SW480 (cell line): Measurements from ENCODE around the gene MTCL1.

Experiments
- DNase-seq: peaks from one replicate; pipeline ENCODE4 v3.0.0-alpha.2; 2016; ENCODE audit warnings: low spot score

MTCL1 gene

GRCh38 chr18:8811115-8811514 lies 105.8 kb downstream of the MTCL1 start:
- no peak for DNase-seq

GRCh38 chr18:8812631-8813030 lies 107.3 kb downstream of the MTCL1 start:
- no peak for DNase-seq

- no peak for DNase-seq
These were observed 108.3 kb downstream of the MTCL1 start for GRCh38 chr18:8813611-8814010.

- no peak for DNase-seq
These were observed 108.8 kb downstream of the MTCL1 start for GRCh38 chr18:8814206-8814605.

GRCh38 chr18:8816220-8816619 lies 110.9 kb downstream of the MTCL1 start:
- DNase-seq = no peak

GRCh38 chr18:8816816-8817215 lies 111.5 kb downstream of the MTCL1 start:
- no peak for DNase-seq

GRCh38 chr18:8818982-8819381 lies 113.6 kb downstream of the MTCL1 start:
- no peak for DNase-seq

GRCh38 chr18:8820396-8821082 lies 115.2 kb downstream of the MTCL1 start:
- no peak for DNase-seq

- peak; percentile 77 for DNase-seq
These were observed 115.7 kb downstream of the MTCL1 start for GRCh38 chr18:8821083-8821465.

- DNase-seq = no peak
These were observed 116.2 kb downstream of the MTCL1 start for GRCh38 chr18:8821531-8821930.

GRCh38 chr18:8822643-8823042 lies 117.3 kb downstream of the MTCL1 start:
- no peak for DNase-seq

GRCh38 chr18:8823530-8823929 lies 118.2 kb downstream of the MTCL1 start:
- DNase-seq = no peak

GRCh38 chr18:8824846-8825245 lies 119.5 kb downstream of the MTCL1 start:
- DNase-seq = no peak

GRCh38 chr18:8825273-8825672 lies 119.9 kb downstream of the MTCL1 start:
- DNase-seq = no peak

GRCh38 chr18:8825729-8826375 lies 120.5 kb downstream of the MTCL1 start:
- no peak for DNase-seq

GRCh38 chr18:8826514-8826913 lies 121.2 kb downstream of the MTCL1 start:
- no peak for DNase-seq

GRCh38 chr18:8826971-8827370 lies 121.6 kb downstream of the MTCL1 start:
- DNase-seq = no peak

GRCh38 chr18:8828300-8828699 lies 122.9 kb downstream of the MTCL1 start:
- DNase-seq = no peak

GRCh38 chr18:8828798-8829197 lies 123.4 kb downstream of the MTCL1 start:
- DNase-seq = no peak

- DNase-seq = no peak
These were observed 125.0 kb downstream of the MTCL1 start for GRCh38 chr18:8830067-8831060.

- DNase-seq = no peak
These were observed 125.8 kb downstream of the MTCL1 start for GRCh38 chr18:8831112-8831511.

- DNase-seq = no peak
These were observed 126.2 kb downstream of the MTCL1 start for GRCh38 chr18:8831531-8831930.

GRCh38 chr18:8833480-8833879 lies 128.1 kb downstream of the MTCL1 start:
- no peak for DNase-seq
